Measurements from ENCODE around the gene UBE2A.

Gene UBE2A

GRCh38 chrX:119573222-119573621 lies 1.1 kb upstream of the UBE2A start:
- no peaks in the 10 kb centered on the region for H3K36me3 ChIP-seq (ENCODE audit: low read depth)
- DNase-seq (ENCODE audit: low spot score), result no peak
- H3K27ac ChIP-seq (ENCODE audit: poor library complexity, severe bottlenecking), result no peak overlapping the region
- peak overlapping the region; percentile 82 for H3K4me3 ChIP-seq (ENCODE audit: severe bottlenecking)
- H3K4me1 ChIP-seq (ENCODE audit: insufficient read depth, poor library complexity, severe bottlenecking), result no peaks in the 10 kb centered on the region
- no peak for ATAC-seq (ENCODE audit: low read depth)
- TF ChIP-seq, protein P1, sequence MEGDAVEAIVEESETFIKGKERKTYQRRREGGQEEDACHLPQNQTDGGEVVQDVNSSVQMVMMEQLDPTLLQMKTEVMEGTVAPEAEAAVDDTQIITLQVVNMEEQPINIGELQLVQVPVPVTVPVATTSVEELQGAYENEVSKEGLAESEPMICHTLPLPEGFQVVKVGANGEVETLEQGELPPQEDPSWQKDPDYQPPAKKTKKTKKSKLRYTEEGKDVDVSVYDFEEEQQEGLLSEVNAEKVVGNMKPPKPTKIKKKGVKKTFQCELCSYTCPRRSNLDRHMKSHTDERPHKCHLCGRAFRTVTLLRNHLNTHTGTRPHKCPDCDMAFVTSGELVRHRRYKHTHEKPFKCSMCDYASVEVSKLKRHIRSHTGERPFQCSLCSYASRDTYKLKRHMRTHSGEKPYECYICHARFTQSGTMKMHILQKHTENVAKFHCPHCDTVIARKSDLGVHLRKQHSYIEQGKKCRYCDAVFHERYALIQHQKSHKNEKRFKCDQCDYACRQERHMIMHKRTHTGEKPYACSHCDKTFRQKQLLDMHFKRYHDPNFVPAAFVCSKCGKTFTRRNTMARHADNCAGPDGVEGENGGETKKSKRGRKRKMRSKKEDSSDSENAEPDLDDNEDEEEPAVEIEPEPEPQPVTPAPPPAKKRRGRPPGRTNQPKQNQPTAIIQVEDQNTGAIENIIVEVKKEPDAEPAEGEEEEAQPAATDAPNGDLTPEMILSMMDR (IDR thresholded peaks at IDR 0.05; ENCODE audit: poor library complexity, severe bottlenecking), result no peak
- no peaks in the 10 kb centered on the region for H3K9me3 ChIP-seq (ENCODE audit: severe bottlenecking)
- H3K27me3 ChIP-seq (ENCODE audit: insufficient read depth, poor library complexity, severe bottlenecking), result no peaks in the 10 kb centered on the region

DNA sequence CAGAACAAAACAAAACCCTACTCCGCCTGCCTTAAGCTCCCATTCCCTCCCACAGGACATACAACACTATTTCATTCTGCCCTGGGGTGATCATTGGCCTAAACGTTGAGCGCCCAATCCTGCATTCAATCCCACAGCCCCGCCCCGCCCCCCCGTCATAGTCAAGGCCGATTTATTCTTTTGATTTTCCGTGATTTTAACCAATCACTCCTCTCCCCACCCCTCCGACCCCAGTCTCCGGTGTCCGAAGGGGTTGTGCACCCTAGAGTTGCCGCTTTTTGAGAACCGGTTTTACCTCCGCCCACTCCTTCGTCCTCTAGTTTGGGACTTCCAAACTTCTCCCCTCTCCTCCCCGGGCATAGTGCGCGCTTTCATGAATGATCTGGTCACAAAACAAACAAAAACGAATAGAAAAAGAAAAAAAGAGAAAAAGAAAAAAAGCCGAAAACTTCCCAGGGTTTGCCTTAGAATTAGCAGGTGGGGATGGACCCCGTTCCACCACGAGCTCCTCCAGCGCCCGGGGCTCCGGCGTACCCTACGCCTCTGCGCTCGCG lies 446 bp upstream of the UBE2A start:
- TF ChIP-seq, protein P1 (IDR thresholded peaks at IDR 0.05; ENCODE audit: poor library complexity, severe bottlenecking), result no peak
- peak; percentile 34; the same call in 1 of the 3 replicates for ATAC-seq (ENCODE audit: low read depth)
- peak overlapping the region; percentile 57 for H3K27ac ChIP-seq (ENCODE audit: poor library complexity, severe bottlenecking)

DNA sequence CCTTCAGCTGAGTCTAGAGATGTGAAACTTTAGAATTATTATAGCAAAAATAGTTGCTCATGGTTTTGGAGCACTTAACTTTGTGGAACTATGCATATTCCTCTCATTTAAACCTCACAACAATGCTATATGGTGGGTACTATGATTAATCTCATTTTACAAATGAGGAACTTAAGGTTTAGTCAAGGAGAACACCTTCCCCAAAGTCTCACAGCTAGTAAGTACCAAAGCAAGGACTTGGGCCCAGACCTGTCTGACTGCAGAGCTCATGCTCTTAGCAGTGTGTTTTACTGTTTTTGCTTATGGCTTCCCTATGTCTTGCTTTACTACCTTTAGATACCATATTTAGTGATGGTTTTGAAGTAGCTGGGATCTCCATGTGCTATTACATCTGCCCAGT lies 5.1 kb downstream of the UBE2A start:
- no peak for ATAC-seq (ENCODE audit: low read depth)
- H3K27ac ChIP-seq (ENCODE audit: poor library complexity, severe bottlenecking), result no peak overlapping the region
- H3K36me3 ChIP-seq (ENCODE audit: low read depth), result no peaks in the 10 kb centered on the region; the same call in 1 of the 2 replicates
- H3K4me3 ChIP-seq (ENCODE audit: severe bottlenecking), result no peak overlapping the region
- no peaks in the 10 kb centered on the region for H3K9me3 ChIP-seq (ENCODE audit: severe bottlenecking)
- DNase-seq (ENCODE audit: low spot score), result no peak
- no peaks in the 10 kb centered on the region for H3K4me1 ChIP-seq (ENCODE audit: insufficient read depth, poor library complexity, severe bottlenecking)
- H3K27me3 ChIP-seq (ENCODE audit: insufficient read depth, poor library complexity, severe bottlenecking), result no peaks in the 10 kb centered on the region
- TF ChIP-seq, protein P1 (IDR thresholded peaks at IDR 0.05; ENCODE audit: poor library complexity, severe bottlenecking), result no peak

More for the DNA sequence above, 446 bp upstream of the UBE2A start:
- H3K4me1 ChIP-seq (ENCODE audit: insufficient read depth, poor library complexity, severe bottlenecking), result no peaks in the 10 kb centered on the region
- H3K27me3 ChIP-seq (ENCODE audit: insufficient read depth, poor library complexity, severe bottlenecking), result no peaks in the 10 kb centered on the region
- no peak for DNase-seq (ENCODE audit: low spot score)
- H3K4me3 ChIP-seq (ENCODE audit: severe bottlenecking), result peak overlapping the region; percentile 82
- H3K9me3 ChIP-seq (ENCODE audit: severe bottlenecking), result no peaks in the 10 kb centered on the region
- no peaks in the 10 kb centered on the region for H3K36me3 ChIP-seq (ENCODE audit: low read depth)

GRCh38 chrX:119583431-119584059 lies 9.2 kb downstream of the UBE2A start:
- H3K4me1 ChIP-seq (ENCODE audit: insufficient read depth, poor library complexity, severe bottlenecking), result no peaks in the 10 kb centered on the region
- no peaks in the 10 kb centered on the region for H3K9me3 ChIP-seq (ENCODE audit: severe bottlenecking)
- ATAC-seq (ENCODE audit: low read depth) (no peak), DNase-seq (ENCODE audit: low spot score) (no peak)
- peaks cover 3% of the 10 kb centered on the region for H3K36me3 ChIP-seq (ENCODE audit: low read depth)
- H3K27ac ChIP-seq (ENCODE audit: poor library complexity, severe bottlenecking), result no peak overlapping the region
- no peaks in the 10 kb centered on the region for H3K27me3 ChIP-seq (ENCODE audit: insufficient read depth, poor library complexity, severe bottlenecking)
- TF ChIP-seq, protein P1 (IDR thresholded peaks at IDR 0.05; ENCODE audit: poor library complexity, severe bottlenecking), result no peak
- no peak overlapping the region for H3K4me3 ChIP-seq (ENCODE audit: severe bottlenecking)

DNA sequence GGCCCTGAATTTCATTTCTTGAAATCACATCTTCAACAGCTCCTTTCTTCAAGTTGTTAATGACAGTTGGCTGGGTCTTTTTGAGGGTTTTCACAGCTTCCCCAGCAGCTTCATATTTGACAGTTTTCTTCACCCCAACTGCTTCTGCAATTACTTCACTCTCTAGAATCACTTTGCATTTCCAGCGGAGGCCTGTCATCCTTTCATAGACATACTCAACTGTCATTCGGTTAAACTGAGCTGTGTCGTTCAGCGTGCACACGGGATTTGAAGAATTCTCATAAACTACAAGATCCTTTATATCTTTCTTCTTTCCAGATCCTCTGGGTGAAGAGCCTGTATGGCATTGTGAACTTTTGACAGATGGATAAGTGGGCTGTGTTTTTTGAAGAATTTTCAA lies 15.4 kb downstream of the UBE2A start:
- H3K27ac ChIP-seq (ENCODE audit: poor library complexity, severe bottlenecking), result no peak overlapping the region
- TF ChIP-seq, protein P1 (IDR thresholded peaks at IDR 0.05; ENCODE audit: poor library complexity, severe bottlenecking), result no peak
- no peak for ATAC-seq (ENCODE audit: low read depth)
- H3K27me3 ChIP-seq (ENCODE audit: insufficient read depth, poor library complexity, severe bottlenecking), result no peaks in the 10 kb centered on the region
- H3K9me3 ChIP-seq (ENCODE audit: severe bottlenecking), result no peaks in the 10 kb centered on the region
- no peaks in the 10 kb centered on the region for H3K4me1 ChIP-seq (ENCODE audit: insufficient read depth, poor library complexity, severe bottlenecking)
- no peak for DNase-seq (ENCODE audit: low spot score)
- peaks cover 35% of the 10 kb centered on the region for H3K36me3 ChIP-seq (ENCODE audit: low read depth)
- no peak overlapping the region for H3K4me3 ChIP-seq (ENCODE audit: severe bottlenecking)
